GM12878 (cell line): Measurements from ENCODE around the gene JAGN1. TPM values are rescaled to one million over a fixed set of nuclear protein-coding genes. Genes with fewer than 3 reads are reported as not detected.

ENCODE experiments used
- ATAC-seq: fragments of 200-7000 bp; cut with Tn5 transposase; 3 replicates; pipeline ENCODE4 v1.9.1; 2020; ENCODE audit warnings: mild to moderate bottlenecking, moderate library complexity
- BruUV-seq: library from RNA; stranded (reverse); fragments of 400-500 nt; replicated peaks from 2 replicates; lab custom pipeline; 2021; lab: Mats Ljungman, UMichigan
- CTCF ChIA-PET: fragments of 300-600 bp; sonication (Branson Sonifier 250); formaldehyde crosslinking; extraction: SDS; loops from one replicate; lab custom pipeline; 2021; ENCODE audit warnings: inconsistent platforms; lab: Yijun Ruan, JAX
- POLR2A ChIA-PET: fragments of 350-600 bp; formaldehyde crosslinking; extraction: SDS; loops from one replicate; lab custom pipeline; 2021; ENCODE audit warnings: inconsistent platforms; lab: Charles Lee
- RAD21 ChIA-PET: fragments of 300-600 bp; sonication (Branson Sonifier 250); formaldehyde crosslinking; loops from one replicate; lab custom pipeline; 2023; ENCODE audit warnings: antibody characterized with exemption; ENCODE audit not compliant: unreplicated experiment; lab: Charles Lee
- SMC1A ChIA-PET: fragments of 300-600 bp; sonication (Branson Sonifier 250); formaldehyde crosslinking; loops from one replicate; lab custom pipeline; 2023; ENCODE audit not compliant: unreplicated experiment, uncharacterized antibody; lab: Charles Lee
- DNase-seq: peaks from one replicate; pipeline ENCODE4 v3.0.0-alpha.2; 2011; ENCODE audit warnings: low read depth, low spot score
- FAIRE-seq: peaks from 3 replicates; lab custom pipeline; 2011; peaks lifted over from hg19 to GRCh38; lab: Jason Lieb, UNC
- H2AFZ ChIP-seq: 2 replicates; pipeline ENCODE4 v1.6.0; 2011; ENCODE audit warnings: low read depth, low read length, control low read depth; ENCODE audit not compliant: control insufficient read depth
- H3K27ac ChIP-seq: 2 replicates; pipeline ENCODE4 v1.5.1; 2011; ENCODE audit warnings: control low read depth; ENCODE audit not compliant: control insufficient read depth, insufficient read depth
- H3K27me3 ChIP-seq, 2 experiments: replicated peaks in 1 of 2; 2 replicates each; pipeline versions ENCODE4 v1.6.0 to v1.6.1; 2011; ENCODE audit warnings: low read length in 1 of 2; ENCODE audit not compliant: control insufficient read depth in 2 of 2, insufficient read depth in 2 of 2
- H3K36me3 ChIP-seq, 2 experiments: 2 replicates each; pipeline ENCODE4 v1.5.1; 2011; ENCODE audit warnings: low read length in 1 of 2; ENCODE audit not compliant: control insufficient read depth in 2 of 2, insufficient read depth in 2 of 2
- H3K4me1 ChIP-seq: 2 replicates; pipeline ENCODE4 v1.6.1; 2011; ENCODE audit warnings: mild to moderate bottlenecking, low read length, moderate library complexity, mixed read lengths; ENCODE audit not compliant: control insufficient read depth, insufficient read depth
- H3K4me2 ChIP-seq: 2 replicates; pipeline ENCODE4 v1.6.0; 2011; ENCODE audit warnings: control low read depth; ENCODE audit not compliant: control insufficient read depth, insufficient read depth
- H3K4me3 ChIP-seq: fragments of 200-600 bp; sonication (generic); 2 replicates; pipeline ENCODE4 v1.5.1; 2016
- H3K79me2 ChIP-seq: 2 replicates; pipeline ENCODE4 v1.6.0; 2011; ENCODE audit warnings: low read length; ENCODE audit not compliant: control insufficient read depth, insufficient read depth
- H3K9ac ChIP-seq: 2 replicates; pipeline ENCODE4 v1.8.0; 2011; ENCODE audit warnings: low read length, control low read depth, mixed read lengths; ENCODE audit not compliant: control insufficient read depth, insufficient read depth
- H3K9me3 ChIP-seq: replicated peaks from 3 replicates; pipeline ENCODE4 v1.5.1; 2011; ENCODE audit warnings: mild to moderate bottlenecking, low read length; ENCODE audit not compliant: control insufficient read depth, insufficient read depth
- H4K20me1 ChIP-seq: 2 replicates; pipeline ENCODE4 v1.6.0; 2011; ENCODE audit not compliant: control insufficient read depth, insufficient read depth
- ATF7 ChIP-seq: fragments of 450-650 bp; IDR thresholded peaks from 2 replicates; pipeline ENCODE4 v1.6.1; 2016; ENCODE audit warnings: low read depth, mild to moderate bottlenecking
- BCL11A ChIP-seq: IDR thresholded peaks from 2 replicates; pipeline ENCODE4 v1.6.1; 2011; ENCODE audit warnings: low read depth, low read length
- CTCF ChIP-seq, 3 experiments: IDR thresholded peaks in 2 of 3; conservative IDR thresholded peaks in 1 of 3; 2 replicates each; pipeline ENCODE4 v1.5.1; 2011; ENCODE audit warnings: low read depth in 3 of 3, low read length in 3 of 3, mild to moderate bottlenecking in 3 of 3, control low read depth in 2 of 3, moderate library complexity in 2 of 3, inconsistent platforms in 1 of 3, mixed read lengths in 1 of 3; ENCODE audit not compliant: control insufficient read depth in 2 of 3, insufficient read depth in 1 of 3; ENCODE audit errors: extremely low read depth in 1 of 3
- EGR1 ChIP-seq, 2 experiments: IDR thresholded peaks; 1 replicate in 1 of 2; 2 replicates in 1 of 2; pipeline ENCODE4 v1.6.1; 2011 to 2012; ENCODE audit warnings: low read depth in 2 of 2, low read length in 2 of 2, borderline replicate concordance in 1 of 2, mild to moderate bottlenecking in 1 of 2, moderate library complexity in 1 of 2
- KAT2A ChIP-seq: conservative IDR thresholded peaks from 2 replicates; pipeline ENCODE4 v1.6.1; 2011; ENCODE audit warnings: low read depth, low read length; ENCODE audit not compliant: control insufficient read depth
- KDM1A ChIP-seq: fragments of 200-600 bp; sonication (generic); IDR thresholded peaks from 2 replicates; pipeline ENCODE4 v1.6.1; 2016; ENCODE audit warnings: borderline replicate concordance
- NFYB ChIP-seq: IDR thresholded peaks from 2 replicates; pipeline ENCODE4 v1.6.1; 2011; ENCODE audit warnings: low read depth, mild to moderate bottlenecking, low read length, improper control_type of control experiment, moderate library complexity; ENCODE audit not compliant: insufficient read depth
- RBBP5 ChIP-seq: fragments of 200-600 bp; sonication (generic); conservative IDR thresholded peaks from 2 replicates; pipeline ENCODE4 v1.6.1; 2016
- SIX5 ChIP-seq: IDR thresholded peaks from 2 replicates; pipeline ENCODE4 v1.6.1; 2011; ENCODE audit warnings: mild to moderate bottlenecking, low read depth, low read length, moderate library complexity; ENCODE audit not compliant: severe bottlenecking
- SRF ChIP-seq, 2 experiments: IDR thresholded peaks; 2 replicates each; pipeline ENCODE4 v1.6.1; 2011; ENCODE audit warnings: low read depth in 2 of 2, low read length in 2 of 2, mild to moderate bottlenecking in 1 of 2, moderate library complexity in 1 of 2
- USF1 ChIP-seq: IDR thresholded peaks from 2 replicates; pipeline ENCODE4 v1.6.1; 2011; ENCODE audit warnings: borderline replicate concordance, low read depth, mild to moderate bottlenecking, moderate library complexity, mixed read lengths, low read length; ENCODE audit not compliant: insufficient read depth; ENCODE audit errors: extremely low read length
- ZZZ3 ChIP-seq: IDR thresholded peaks from 2 replicates; pipeline ENCODE4 v1.6.1; 2011; ENCODE audit warnings: low read depth; ENCODE audit not compliant: control insufficient read depth, insufficient read length
- WGBS: methylation state at CpG from one replicate; pipeline ENCODE4 v1.1.6; 2016; ENCODE audit warnings: low lambda C conversion rate; ENCODE audit not compliant: insufficient replicate concordance, insufficient coverage; ENCODE audit errors: missing lambda C conversion rate; 5-methylcytosine and 5-hydroxymethylcytosine counted together
- in situ Hi-C: fragments of 300-500 bp; cut with MboI; formaldehyde crosslinking; loops from 9 replicates; pipeline ENCODE4 v1.14.3; 2018; ENCODE audit warnings: mixed read lengths
- intact Hi-C: fragments of 100-400 bp; cut with micrococcal nuclease; formaldehyde crosslinking; loops from one replicate; pipeline ENCODE4 v1.14.2; 2022; ENCODE audit not compliant: unreplicated experiment
- polyA plus RNA-seq, 11 experiments: library from polyadenylated mRNA; depleted of rRNA in 4 of 11; unstranded in 6 of 11; stranded (reverse) in 5 of 11; fragments of >200 nt; fragmentation: Nextera tagmentation in 4 of 11; fragmentation: Illumina TruSeq in 1 of 11; extraction: Ambion mirVana in 4 of 11; extraction: Trizol in 1 of 11; gene quantifications; 1 replicate in 1 of 11; 2 replicates in 10 of 11; pipeline versions ENCODE4 v1.2.1 to v1.2.3, GENCODE V29; 2011 to 2016; ENCODE audit warnings: inconsistent platforms in 2 of 11, missing spikeins in 2 of 11, low read depth in 1 of 11
- total RNA-seq, 4 experiments: library from RNA; depleted of rRNA in 3 of 4; stranded (reverse); fragments of >200 nt in 3 of 4; fragmentation: Illumina TruSeq in 1 of 4; extraction: Trizol in 1 of 4; gene quantifications; 2 replicates each; pipeline versions ENCODE4 v1.2.1 to v1.2.3, GENCODE V29; 2013 to 2021
- TF ChIP-seq, protein P1 (sequence below): fragments of 450-650 bp; IDR thresholded peaks from 2 replicates; pipeline ENCODE4 v1.6.1; 2017; ENCODE audit warnings: borderline replicate concordance
- TF ChIP-seq, protein P2 (sequence below): IDR thresholded peaks from 2 replicates; pipeline ENCODE4 v1.6.1; 2012; ENCODE audit warnings: low read depth, low read length, improper control_type of control experiment

JAGN1 gene
- total and polyA plus RNA-seq, 10 of the 15 experiments (the other 5 are each of a cell fraction or from before 2014, with no cell fraction given) = 23.3 to 56.0 (median 35.4) TPM

- no peaks in the 10 kb centered on the region for H3K9me3 ChIP-seq
- no TSS peak for BruUV-seq
- no peak for FAIRE-seq
These were observed 5.8 kb upstream of the JAGN1 start for GRCh38 chr3:9884555-9885165.

More at GRCh38 chr3:9884555-9885165, 5.8 kb upstream of the JAGN1 start:
- Histone ChIP-seq H3K27ac (no peak overlapping the region), H4K20me1 (no peaks in the 10 kb centered on the region), H3K4me2 (no peak overlapping the region)
- CTCF ChIA-PET = interaction anchor here (1.3 to 2.0 kb wide), 2 partner anchors 13 to 14 kb away, joined by 3 to 7 read pairs; no protein-coding TSS in a partner anchor
- in situ Hi-C loops = no loop called here
- SMC1A ChIA-PET = interaction anchor here (1.9 kb wide), 1 partner anchor 48 kb away, joined by 5 read pairs; no protein-coding TSS in a partner anchor
- TF ChIP-seq KAT2A = no peak
- TF ChIP-seq EGR1 (IDR thresholded peaks at IDR 0.05; ENCODE audit: borderline replicate concordance in 1 of 2, low read depth in 2 of 2, low read length in 2 of 2) = no peak
- TF ChIP-seq, protein P1, sequence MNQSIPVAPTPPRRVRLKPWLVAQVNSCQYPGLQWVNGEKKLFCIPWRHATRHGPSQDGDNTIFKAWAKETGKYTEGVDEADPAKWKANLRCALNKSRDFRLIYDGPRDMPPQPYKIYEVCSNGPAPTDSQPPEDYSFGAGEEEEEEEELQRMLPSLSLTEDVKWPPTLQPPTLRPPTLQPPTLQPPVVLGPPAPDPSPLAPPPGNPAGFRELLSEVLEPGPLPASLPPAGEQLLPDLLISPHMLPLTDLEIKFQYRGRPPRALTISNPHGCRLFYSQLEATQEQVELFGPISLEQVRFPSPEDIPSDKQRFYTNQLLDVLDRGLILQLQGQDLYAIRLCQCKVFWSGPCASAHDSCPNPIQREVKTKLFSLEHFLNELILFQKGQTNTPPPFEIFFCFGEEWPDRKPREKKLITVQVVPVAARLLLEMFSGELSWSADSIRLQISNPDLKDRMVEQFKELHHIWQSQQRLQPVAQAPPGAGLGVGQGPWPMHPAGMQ = no peak
- TF ChIP-seq USF1 = no peak
- TF ChIP-seq, protein P2, sequence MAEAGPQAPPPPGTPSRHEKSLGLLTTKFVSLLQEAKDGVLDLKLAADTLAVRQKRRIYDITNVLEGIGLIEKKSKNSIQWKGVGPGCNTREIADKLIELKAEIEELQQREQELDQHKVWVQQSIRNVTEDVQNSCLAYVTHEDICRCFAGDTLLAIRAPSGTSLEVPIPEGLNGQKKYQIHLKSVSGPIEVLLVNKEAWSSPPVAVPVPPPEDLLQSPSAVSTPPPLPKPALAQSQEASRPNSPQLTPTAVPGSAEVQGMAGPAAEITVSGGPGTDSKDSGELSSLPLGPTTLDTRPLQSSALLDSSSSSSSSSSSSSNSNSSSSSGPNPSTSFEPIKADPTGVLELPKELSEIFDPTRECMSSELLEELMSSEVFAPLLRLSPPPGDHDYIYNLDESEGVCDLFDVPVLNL = no peak
- TF ChIP-seq BCL11A = no peak
- TF ChIP-seq RBBP5 = no peak
- TF ChIP-seq KDM1A = no peak
- TF ChIP-seq NFYB = no peak
- no peak for TF ChIP-seq CTCF (IDR thresholded peaks at IDR 0.05 in 2 of 3, conservative IDR thresholded peaks at IDR 0.05 in 1 of 3; ENCODE audit: control insufficient read depth in 2 of 3, extremely low read depth in 1 of 3, insufficient read depth in 1 of 3, low read depth in 3 of 3, low read length in 3 of 3)
- TF ChIP-seq SIX5 = no peak
- TF ChIP-seq ZZZ3 = no peak
- TF ChIP-seq ATF7 = no peak
- no peak for TF ChIP-seq SRF (IDR thresholded peaks at IDR 0.05; ENCODE audit: low read depth in 2 of 2, low read length in 2 of 2)
- TF ChIP-seq, all 136 proteins: peak for 0
- Histone ChIP-seq H3K4me1 (peaks cover 2% of the 10 kb centered on the region), H3K4me3 (no peak overlapping the region), H2AFZ (no peak overlapping the region; the same call in 1 of the 2 replicates), H3K27me3 (no peaks in the 10 kb centered on the region), H3K79me2 (no peaks in the 10 kb centered on the region), H3K9ac (no peak overlapping the region), H3K36me3 (no peaks in the 10 kb centered on the region)
- 55% methylated on average over 11 of the region's 11 CpGs for WGBS
- intact Hi-C loops = no loop called here
- ChIA-PET RAD21 (no interaction called here), POLR2A (interaction anchor here (0.5 kb wide), 1 partner anchor 489 kb away, joined by 3 read pairs; no protein-coding TSS in a partner anchor)
- no peak for ATAC-seq
- DNase-seq = no peak
